HG02759 (cell line): ENCODE results near the gene NAGPA.
"Not testable (repeated sequence)": the region's sequence is repeated elsewhere in the genome, so short reads cannot be mapped to it uniquely, and the experiment has no call there.

Experiments used
- ATAC-seq: cut with Tn5 transposase; IDR thresholded peaks from one replicate; pipeline ENCODE4 v1.9.1; 2021; ENCODE audit warnings: mild to moderate bottlenecking, moderate library complexity; ENCODE audit not compliant: unreplicated experiment

The NAGPA gene

GRCh38 chr16:5033256-5034166 is at the start of gene NAGPA:
Gene NAGPA, minus strand, starts transcription at chr16:5033935. Its CDS starts 21 bp downstream, at chr16:5033914.
- peak; percentile 92 for ATAC-seq

GRCh38 chr16:5080996-5081395 is 47.3 kb upstream of the NAGPA start:
- not testable (repeated sequence) for ATAC-seq

- ATAC-seq, result not testable (repeated sequence)
These were observed 46.7 kb upstream of the NAGPA start for GRCh38 chr16:5080461-5080860.

GRCh38 chr16:5078626-5079025 is 44.9 kb upstream of the NAGPA start:
- ATAC-seq, result no peak

GRCh38 chr16:5077304-5077703 is 43.6 kb upstream of the NAGPA start:
- no peak for ATAC-seq

- ATAC-seq, result no peak
These were observed 41.9 kb upstream of the NAGPA start for GRCh38 chr16:5075637-5076036.

GRCh38 chr16:5073771-5074170 is 40.0 kb upstream of the NAGPA start:
- not testable (repeated sequence) for ATAC-seq

GRCh38 chr16:5073279-5073629 is 39.5 kb upstream of the NAGPA start:
- ATAC-seq, result no peak

- no peak for ATAC-seq
These were observed 38.9 kb upstream of the NAGPA start for GRCh38 chr16:5072334-5073278.

- peak; percentile 94 for ATAC-seq
These were observed 38.1 kb upstream of the NAGPA start, which contains the start of gene ALG1 for GRCh38 chr16:5071681-5072333. Gene ALG1, plus strand, starts transcription at chr16:5071843. Its CDS starts 7 bp downstream, at chr16:5071850.

- no peak for ATAC-seq
These were observed 37.6 kb upstream of the NAGPA start for GRCh38 chr16:5071341-5071680.

- no peak for ATAC-seq
These were observed 36.9 kb upstream of the NAGPA start for GRCh38 chr16:5070431-5071186.

- ATAC-seq, result no peak
These were observed 36.1 kb upstream of the NAGPA start for GRCh38 chr16:5069854-5070253.

GRCh38 chr16:5069048-5069447 is 35.3 kb upstream of the NAGPA start:
- no peak for ATAC-seq

- no peak for ATAC-seq
These were observed 32.8 kb upstream of the NAGPA start for GRCh38 chr16:5066511-5066910.

GRCh38 chr16:5065813-5066212 is 32.1 kb upstream of the NAGPA start, which contains the start of gene C16orf89:
Gene C16orf89, minus strand, starts transcription at chr16:5065956. Its CDS starts 48 bp downstream, at chr16:5065908.
- ATAC-seq, result no peak

GRCh38 chr16:5065326-5065725 is 31.6 kb upstream of the NAGPA start:
- no peak for ATAC-seq

- no peak for ATAC-seq
These were observed 31.2 kb upstream of the NAGPA start for GRCh38 chr16:5064915-5065314.

GRCh38 chr16:5062790-5063765 is 29.3 kb upstream of the NAGPA start:
- no peak for ATAC-seq
